GM12892 (cell line): ENCODE results near the gene PDXDC1.
"Not testable (repeated sequence)": the region's sequence is repeated elsewhere in the genome, so short reads cannot be mapped to it uniquely, and the experiment has no call there.

Experiments used
- DNase-seq: peaks from one replicate; pipeline ENCODE4 v3.0.0; 2011; ENCODE audit not compliant: insufficient read length
- FAIRE-seq: peaks from 2 replicates; lab custom pipeline; 2011; peaks lifted over from hg19 to GRCh38; lab: Jason Lieb, UNC
- POLR2A ChIP-seq: IDR thresholded peaks from 2 replicates; pipeline ENCODE4 v1.6.1; 2011; ENCODE audit warnings: low read depth, low read length, control low read depth
- POLR2AphosphoS5 ChIP-seq: IDR thresholded peaks from 2 replicates; pipeline ENCODE4 v1.6.1; 2011; ENCODE audit warnings: low read depth, low read length, control low read depth
- TAF1 ChIP-seq: IDR thresholded peaks from 2 replicates; pipeline ENCODE4 v1.6.1; 2011; ENCODE audit warnings: low read depth, mild to moderate bottlenecking, control low read depth, low read length, borderline replicate concordance

PDXDC1 gene

GRCh38 chr16:15093571-15093954 lies 118.7 kb downstream of the PDXDC1 start:
- not testable (repeated sequence) for DNase-seq, FAIRE-seq

GRCh38 chr16:15093955-15094827 lies 119.4 kb downstream of the PDXDC1 start, which contains the start of gene RRN3:
Gene RRN3, minus strand, starts transcription at chr16:15094272. Its CDS starts 39 bp downstream, at chr16:15094233.
- peak; percentile 63 for DNase-seq
- not testable (repeated sequence) for FAIRE-seq
- TF ChIP-seq POLR2A = peak; percentile 91
- TF ChIP-seq POLR2AphosphoS5 = peak; percentile 91
- TF ChIP-seq TAF1 = peak; percentile 59; the same call in 1 of the 2 replicates

- not testable (repeated sequence) for DNase-seq, FAIRE-seq
Observed at GRCh38 chr16:15096583-15096972, 121.8 kb downstream of the PDXDC1 start.

- not testable (repeated sequence) for DNase-seq, FAIRE-seq
Observed at GRCh38 chr16:15099366-15099909, 124.6 kb downstream of the PDXDC1 start.

GRCh38 chr16:15100372-15100987 lies 125.7 kb downstream of the PDXDC1 start:
- FAIRE-seq, DNase-seq: not testable (repeated sequence)

- FAIRE-seq, DNase-seq: not testable (repeated sequence)
Observed at GRCh38 chr16:15127641-15128425, 153.0 kb downstream of the PDXDC1 start.

- not testable (repeated sequence) for FAIRE-seq
Observed at GRCh38 chr16:15130256-15130932, 155.6 kb downstream of the PDXDC1 start.

GRCh38 chr16:15130943-15131700 lies 156.3 kb downstream of the PDXDC1 start:
- not testable (repeated sequence) for FAIRE-seq, DNase-seq

More at GRCh38 chr16:15130256-15130932, 155.6 kb downstream of the PDXDC1 start:
- DNase-seq = not testable (repeated sequence)

GRCh38 chr16:15132719-15133428 lies 158.0 kb downstream of the PDXDC1 start:
- FAIRE-seq, DNase-seq: not testable (repeated sequence)

GRCh38 chr16:15133554-15133953 lies 158.7 kb downstream of the PDXDC1 start:
- FAIRE-seq, DNase-seq: not testable (repeated sequence)

- FAIRE-seq, DNase-seq: not testable (repeated sequence)
Observed at GRCh38 chr16:15134752-15135482, 160.1 kb downstream of the PDXDC1 start.

- DNase-seq, FAIRE-seq: not testable (repeated sequence)
Observed at GRCh38 chr16:15135483-15136360, 160.9 kb downstream of the PDXDC1 start.

- DNase-seq, FAIRE-seq: not testable (repeated sequence)
Observed at GRCh38 chr16:15137514-15137913, 162.7 kb downstream of the PDXDC1 start.

GRCh38 chr16:15140444-15141365 lies 165.9 kb downstream of the PDXDC1 start:
- FAIRE-seq, DNase-seq: not testable (repeated sequence)
